ENCODE measurements around the gene THSD4. TPM values are rescaled to one million over a fixed set of nuclear protein-coding genes. Genes with fewer than 3 reads are reported as not detected.

Gene THSD4
- total RNA-seq, 1 donor from 2014 or later = 1.4 TPM

- Mint-ChIP-seq H3K27me3 (ENCODE audit: low read depth) (no peaks in the 10 kb centered on the region), H3K36me3 (ENCODE audit: low read depth) (no peaks in the 10 kb centered on the region), H3K4me1 (peaks cover 15% of the 10 kb centered on the region), H3K9me3 (no peaks in the 10 kb centered on the region), H3K4me3 (no peak overlapping the region), H3K27ac (ENCODE audit: unreplicated experiment) (no peak overlapping the region)
- no peak for TF ChIP-seq CTCF (conservative IDR thresholded peaks at IDR 0.05)
- DNase-seq (ENCODE audit: low read depth, low spot score) = no peak
Measured at GRCh38 chr15:71811752-71812735, 696.8 kb downstream of the THSD4 start.

DNA sequence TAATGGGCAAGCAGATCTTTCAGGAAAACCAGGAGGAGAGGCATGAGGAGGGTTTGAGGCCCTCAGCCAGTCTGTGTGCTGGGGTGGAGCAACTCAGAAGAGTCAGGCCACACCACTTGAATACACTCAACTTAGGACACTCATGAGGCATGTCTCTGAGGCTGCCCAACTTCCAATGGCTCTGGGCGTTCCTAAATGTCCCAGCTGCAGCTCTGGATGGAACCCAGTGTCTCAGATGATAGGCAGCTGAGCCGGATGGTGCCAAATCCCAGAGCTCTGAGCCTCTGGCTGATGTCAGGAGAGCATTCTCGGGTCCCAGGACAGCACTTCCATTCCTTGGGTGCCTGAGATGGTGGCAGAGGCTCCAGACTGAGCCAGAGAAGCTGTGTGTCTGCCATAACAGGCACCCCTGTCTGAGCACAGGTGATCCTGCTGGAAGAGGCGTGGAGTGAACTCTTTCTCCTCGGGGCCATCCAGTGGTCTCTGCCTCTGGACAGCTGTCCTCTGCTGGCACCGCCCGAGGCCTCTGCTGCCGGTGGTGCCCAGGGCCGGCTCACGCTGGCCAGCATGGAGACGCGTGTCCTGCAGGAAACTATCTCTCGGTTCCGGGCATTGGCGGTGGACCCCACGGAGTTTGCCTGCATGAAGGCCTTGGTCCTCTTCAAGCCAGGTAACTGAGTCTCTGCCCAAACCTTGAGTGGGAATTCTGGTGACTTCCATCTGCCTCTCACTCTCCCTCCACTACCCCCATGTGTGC, 697.9 kb downstream of the THSD4 start:
- DNase-seq (ENCODE audit: low read depth, low spot score) = no peak
- Mint-ChIP-seq H3K9me3 (peaks cover 2% of the 10 kb centered on the region), H3K4me3 (no peak overlapping the region), H3K27ac (ENCODE audit: unreplicated experiment) (no peak overlapping the region), H3K4me1 (peaks cover 4% of the 10 kb centered on the region), H3K27me3 (ENCODE audit: low read depth) (no peaks in the 10 kb centered on the region), H3K36me3 (ENCODE audit: low read depth) (peaks cover 7% of the 10 kb centered on the region)
- no peak for TF ChIP-seq CTCF (conservative IDR thresholded peaks at IDR 0.05)

DNA sequence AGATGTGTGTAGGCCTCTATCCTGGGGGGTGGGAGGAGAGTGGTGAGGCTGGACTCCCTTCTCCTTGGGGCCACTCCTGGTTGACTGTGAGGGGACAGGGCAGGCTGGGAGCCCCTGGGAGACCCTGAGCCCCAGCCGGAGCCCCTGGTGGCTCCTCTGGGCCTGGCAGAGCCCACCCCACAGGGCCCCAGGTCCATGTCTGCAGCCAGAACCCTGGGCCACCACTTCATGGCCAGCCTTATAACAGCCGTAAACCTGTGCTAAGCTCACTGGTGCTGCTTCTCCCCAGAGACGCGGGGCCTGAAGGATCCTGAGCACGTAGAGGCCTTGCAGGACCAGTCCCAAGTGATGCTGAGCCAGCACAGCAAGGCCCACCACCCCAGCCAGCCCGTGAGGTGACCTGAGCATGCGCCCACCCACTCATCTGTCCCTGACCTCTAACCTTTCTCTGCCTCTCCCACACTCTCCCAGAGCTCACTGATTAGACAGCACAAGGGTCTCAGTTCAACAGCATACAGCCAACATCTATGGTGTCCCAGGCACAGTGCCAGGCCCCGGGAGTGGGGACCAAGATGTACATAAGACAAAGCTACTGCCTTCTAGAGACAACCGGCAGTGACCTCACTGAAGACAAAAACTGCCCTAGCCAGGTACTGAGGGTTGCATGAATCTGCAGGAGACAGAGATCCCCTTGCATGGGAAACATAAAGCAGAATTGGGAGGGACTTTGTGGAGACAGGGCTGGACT, 698.6 kb downstream of the THSD4 start:
- Mint-ChIP-seq H3K4me3 (no peak overlapping the region), H3K9me3 (peaks cover 5% of the 10 kb centered on the region), H3K27me3 (ENCODE audit: low read depth) (no peaks in the 10 kb centered on the region), H3K4me1 (no peaks in the 10 kb centered on the region), H3K36me3 (ENCODE audit: low read depth) (peaks cover 12% of the 10 kb centered on the region), H3K27ac (ENCODE audit: unreplicated experiment) (no peak overlapping the region)
- no peak for TF ChIP-seq CTCF (conservative IDR thresholded peaks at IDR 0.05)
- DNase-seq (ENCODE audit: low read depth, low spot score) = no peak

DNA sequence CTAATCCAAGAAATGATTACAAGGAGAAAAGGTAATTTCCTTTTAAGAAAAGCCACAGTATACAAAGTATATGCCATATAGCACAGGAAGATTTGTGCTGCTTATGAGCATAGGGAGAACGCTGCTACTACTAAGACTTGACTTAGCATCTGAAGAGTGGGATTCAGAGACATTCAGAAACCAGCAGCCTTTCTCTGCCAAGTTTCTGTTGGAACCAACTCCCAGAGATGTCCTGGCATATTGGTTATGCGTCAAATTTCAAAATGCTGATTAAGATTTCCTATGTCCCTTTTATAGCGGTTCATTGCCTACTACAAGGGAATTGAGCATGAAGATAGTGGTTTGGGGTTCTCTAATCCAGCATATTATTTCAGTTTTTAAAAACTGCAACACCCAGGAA, 700.0 kb downstream of the THSD4 start:
- Mint-ChIP-seq H3K27ac (ENCODE audit: unreplicated experiment) (no peak overlapping the region), H3K27me3 (ENCODE audit: low read depth) (no peaks in the 10 kb centered on the region), H3K4me1 (no peaks in the 10 kb centered on the region), H3K36me3 (ENCODE audit: low read depth) (peaks cover 18% of the 10 kb centered on the region), H3K4me3 (no peak overlapping the region), H3K9me3 (peaks cover 9% of the 10 kb centered on the region)
- TF ChIP-seq CTCF (conservative IDR thresholded peaks at IDR 0.05) = no peak
- no peak for DNase-seq (ENCODE audit: low read depth, low spot score)

DNA sequence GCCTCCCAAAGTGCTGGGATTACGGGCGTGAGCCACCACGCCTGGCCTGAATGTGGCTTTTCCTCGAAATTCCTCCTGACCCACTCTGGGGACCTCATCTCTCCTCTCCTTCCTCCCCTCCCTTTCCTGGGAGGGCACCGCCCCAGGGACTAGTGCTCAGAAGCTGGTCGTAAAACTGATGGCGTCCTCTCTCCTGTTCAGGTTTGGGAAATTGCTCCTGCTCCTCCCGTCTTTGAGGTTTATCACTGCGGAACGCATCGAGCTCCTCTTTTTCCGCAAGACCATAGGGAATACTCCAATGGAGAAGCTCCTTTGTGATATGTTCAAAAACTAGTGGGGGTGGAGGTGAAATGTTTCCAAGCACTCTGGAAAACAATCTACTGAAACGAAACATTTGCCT, 702.1 kb downstream of the THSD4 start:
- Mint-ChIP-seq H3K4me1 (no peaks in the 10 kb centered on the region), H3K9me3 (peaks cover 19% of the 10 kb centered on the region), H3K4me3 (no peak overlapping the region)

More for the DNA sequence above, 702.1 kb downstream of the THSD4 start:
- no peak for DNase-seq (ENCODE audit: low read depth, low spot score)
- no peak for TF ChIP-seq CTCF (conservative IDR thresholded peaks at IDR 0.05)
- no peak overlapping the region for H3K27ac Mint-ChIP-seq (ENCODE audit: unreplicated experiment)
- H3K27me3 Mint-ChIP-seq (ENCODE audit: low read depth) = no peaks in the 10 kb centered on the region
- H3K36me3 Mint-ChIP-seq (ENCODE audit: low read depth) = peaks cover 34% of the 10 kb centered on the region
